ENCODE measurements around the gene DNAH17. TPM values are rescaled to one million over a fixed set of nuclear protein-coding genes. Genes with fewer than 3 reads are reported as not detected.

DNAH17 gene
- total and polyA plus RNA-seq, 3 experiments from 2014 or later = 0.20 TPM; not detected in 2

DNA sequence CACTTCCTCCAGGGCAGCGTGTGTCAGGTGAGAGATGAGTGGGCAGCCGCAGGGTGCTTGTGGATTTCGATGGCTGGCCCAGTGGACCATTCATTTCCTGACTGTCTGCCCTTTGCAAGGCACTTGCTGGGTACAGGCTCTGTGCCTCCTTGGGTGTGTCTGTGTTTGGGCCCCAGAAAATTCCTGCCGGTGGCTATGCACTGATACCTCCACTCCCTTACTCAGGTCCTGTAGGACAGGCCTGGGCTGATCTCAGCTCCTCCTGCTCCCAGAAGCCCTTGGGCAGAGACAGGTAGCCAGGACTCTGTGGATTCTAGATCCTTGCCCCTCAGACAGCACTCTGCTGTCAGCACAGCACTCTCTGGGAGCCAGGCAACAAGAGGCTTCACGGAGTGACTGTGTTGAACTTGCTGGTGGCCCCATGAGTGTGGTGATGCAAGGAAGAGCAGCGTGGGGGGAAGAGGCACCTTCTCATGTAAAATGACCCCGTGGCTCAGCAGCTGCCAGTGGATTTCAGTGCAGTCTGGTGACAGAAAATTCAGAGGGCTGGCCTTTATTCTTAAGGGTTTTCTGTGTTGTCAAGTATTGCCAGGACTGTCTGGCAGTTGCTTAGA is 169.7 kb downstream of the DNAH17 start:
- Histone ChIP-seq H3K9me3 (ENCODE audit: low read length) (no peaks in the 10 kb centered on the region), H3K4me3 (ENCODE audit: low read length) (no peak overlapping the region), H3K4me1 (ENCODE audit: insufficient read depth, low read length) (peaks cover 7% of the 10 kb centered on the region), H3K27ac (ENCODE audit: low read depth, low read length) (no peak overlapping the region), H3K27me3 (ENCODE audit: insufficient read depth, low read length, poor library complexity, severe bottlenecking) (no peaks in the 10 kb centered on the region), H3K36me3 (ENCODE audit: insufficient read depth, low read length) (peaks cover 23% of the 10 kb centered on the region)
- peak overlapping the region in 5 of 8 donors; percentile 2 to 72 (median 67) for H3K27ac Mint-ChIP-seq
- ChIA-PET POLR2A (no interaction called here), CTCF (interaction anchor here (1.0 kb wide), 1 partner anchor 47 kb away, joined by 3 read pairs; no protein-coding TSS in a partner anchor)
- H3K27me3 Mint-ChIP-seq = no peaks in the 10 kb centered on the region
- no peak for DNase-seq
- peaks cover 0 to 2% (median 0%) of the 10 kb centered on the region in 5 donors for H3K9me3 Mint-ChIP-seq
- H3K4me1 Mint-ChIP-seq = peaks cover 25 to 49% (median 40%) of the 10 kb centered on the region in 3 donors
- no peak overlapping the region for H3K4me3 Mint-ChIP-seq
- H3K36me3 Mint-ChIP-seq = peaks cover 8 to 78% (median 18%) of the 10 kb centered on the region in 3 donors

- no peak overlapping the region for H3K27ac ChIP-seq (ENCODE audit: low read depth, low read length)
These were observed 170.3 kb downstream of the DNAH17 start for GRCh38 chr17:78406920-78407319.

GRCh38 chr17:78406396-78406795 is 170.8 kb downstream of the DNAH17 start:
- no peaks in the 10 kb centered on the region for H3K27me3 Mint-ChIP-seq
- H3K9me3 ChIP-seq (ENCODE audit: low read length) = no peaks in the 10 kb centered on the region
- no peak overlapping the region for H3K4me3 ChIP-seq (ENCODE audit: low read length)
- CTCF ChIA-PET = no interaction called here
- H3K27ac ChIP-seq (ENCODE audit: low read depth, low read length) = no peak overlapping the region
- peaks cover 28% of the 10 kb centered on the region for H3K36me3 ChIP-seq (ENCODE audit: insufficient read depth, low read length)
- H3K27ac Mint-ChIP-seq = peak overlapping the region in 4 of 8 donors; percentile 17 to 78 (median 22)
- peaks cover 0 to 2% (median 0%) of the 10 kb centered on the region in 5 donors for H3K9me3 Mint-ChIP-seq
- H3K4me1 ChIP-seq (ENCODE audit: insufficient read depth, low read length) = no peaks in the 10 kb centered on the region
- H3K36me3 Mint-ChIP-seq = peaks cover 8 to 79% (median 21%) of the 10 kb centered on the region in 3 donors
- H3K4me1 Mint-ChIP-seq = peaks cover 20 to 43% (median 33%) of the 10 kb centered on the region in 3 donors
- DNase-seq = no peak
- H3K27me3 ChIP-seq (ENCODE audit: insufficient read depth, low read length, poor library complexity, severe bottlenecking) = no peaks in the 10 kb centered on the region
- no peak overlapping the region for H3K4me3 Mint-ChIP-seq
- POLR2A ChIA-PET = no interaction called here

More at GRCh38 chr17:78406920-78407319, 170.3 kb downstream of the DNAH17 start:
- Histone ChIP-seq H3K4me3 (ENCODE audit: low read length) (no peak overlapping the region), H3K9me3 (ENCODE audit: low read length) (no peaks in the 10 kb centered on the region), H3K4me1 (ENCODE audit: insufficient read depth, low read length) (peaks cover 2% of the 10 kb centered on the region), H3K27me3 (ENCODE audit: insufficient read depth, low read length, poor library complexity, severe bottlenecking) (no peaks in the 10 kb centered on the region), H3K36me3 (ENCODE audit: insufficient read depth, low read length) (peaks cover 24% of the 10 kb centered on the region)
- POLR2A ChIA-PET = no interaction called here
- H3K27ac Mint-ChIP-seq = peak overlapping the region in 5 of 8 donors; percentile 15 to 83 (median 22)
- peaks cover 0 to 2% (median 0%) of the 10 kb centered on the region in 5 donors for H3K9me3 Mint-ChIP-seq
- H3K4me1 Mint-ChIP-seq = peaks cover 20 to 43% (median 34%) of the 10 kb centered on the region in 3 donors
- no peaks in the 10 kb centered on the region for H3K27me3 Mint-ChIP-seq
- no peak for DNase-seq
- H3K36me3 Mint-ChIP-seq = peaks cover 8 to 77% (median 20%) of the 10 kb centered on the region in 3 donors
- CTCF ChIA-PET = no interaction called here
- H3K4me3 Mint-ChIP-seq = no peak overlapping the region

GRCh38 chr17:78403822-78404221 is 173.4 kb downstream of the DNAH17 start:
- CTCF ChIA-PET = interaction anchor here (1.5 kb wide), 1 partner anchor 11 kb away, joined by 3 read pairs; no protein-coding TSS in a partner anchor
- peaks cover 53% of the 10 kb centered on the region for H3K36me3 ChIP-seq (ENCODE audit: insufficient read depth, low read length)
- H3K27me3 ChIP-seq (ENCODE audit: insufficient read depth, low read length, poor library complexity, severe bottlenecking) = no peaks in the 10 kb centered on the region
- H3K27ac ChIP-seq (ENCODE audit: low read depth, low read length) = no peak overlapping the region
- Mint-ChIP-seq H3K4me3 (no peak overlapping the region), H3K9me3 (peaks cover 0 to 2% (median 0%) of the 10 kb centered on the region in 5 donors), H3K27ac (no peak overlapping the region), H3K4me1 (peaks cover 9 to 29% (median 19%) of the 10 kb centered on the region in 3 donors), H3K36me3 (peaks cover 8 to 87% (median 22%) of the 10 kb centered on the region in 3 donors), H3K27me3 (no peaks in the 10 kb centered on the region)
- POLR2A ChIA-PET = interaction anchor here (0.5 kb wide), 1 partner anchor 50 kb away, joined by 4 read pairs; no protein-coding TSS in a partner anchor
- H3K4me3 ChIP-seq (ENCODE audit: low read length) = no peak overlapping the region
- no peaks in the 10 kb centered on the region for H3K9me3 ChIP-seq (ENCODE audit: low read length)
- H3K4me1 ChIP-seq (ENCODE audit: insufficient read depth, low read length) = no peaks in the 10 kb centered on the region
- no peak for DNase-seq

DNA sequence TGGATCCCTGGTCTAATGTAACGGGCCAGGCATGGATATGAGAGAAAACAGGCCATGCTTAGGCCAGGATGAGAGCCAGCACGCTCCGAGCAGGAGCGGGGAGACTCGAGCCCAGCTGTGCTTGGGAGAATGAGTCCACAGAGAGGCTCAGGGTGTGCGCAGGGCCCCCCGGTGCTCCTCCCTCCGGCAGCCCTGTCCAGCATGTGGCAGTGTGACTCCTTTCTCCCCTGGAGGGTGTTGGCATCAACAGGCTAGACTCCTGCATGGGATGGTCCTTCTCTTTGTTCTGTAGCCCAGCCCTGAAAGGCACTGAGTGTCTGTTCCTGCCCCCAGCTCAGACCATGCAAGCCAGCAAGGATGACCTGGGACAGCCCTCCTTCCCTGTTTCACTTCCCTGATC is 175.3 kb downstream of the DNAH17 start:
- CTCF ChIA-PET = no interaction called here
- Histone ChIP-seq H3K27me3 (ENCODE audit: insufficient read depth, low read length, poor library complexity, severe bottlenecking) (no peaks in the 10 kb centered on the region), H3K9me3 (ENCODE audit: low read length) (no peaks in the 10 kb centered on the region), H3K27ac (ENCODE audit: low read depth, low read length) (no peak overlapping the region), H3K36me3 (ENCODE audit: insufficient read depth, low read length) (peaks cover 71% of the 10 kb centered on the region), H3K4me3 (ENCODE audit: low read length) (no peak overlapping the region), H3K4me1 (ENCODE audit: insufficient read depth, low read length) (no peaks in the 10 kb centered on the region)
- no peak for DNase-seq
- Mint-ChIP-seq H3K4me3 (no peak overlapping the region), H3K9me3 (peaks cover 0 to 2% (median 0%) of the 10 kb centered on the region in 5 donors), H3K36me3 (peaks cover 14 to 90% (median 23%) of the 10 kb centered on the region in 3 donors), H3K4me1 (peaks cover 4 to 16% (median 5%) of the 10 kb centered on the region in 3 donors), H3K27me3 (no peaks in the 10 kb centered on the region), H3K27ac (peak overlapping the region in 3 of 8 donors; percentile 54 to 80 (median 59))
- POLR2A ChIA-PET = no interaction called here

GRCh38 chr17:78401246-78401645 is 175.9 kb downstream of the DNAH17 start:
- peak overlapping the region in 2 of 8 donors; percentile 59 to 89 for H3K27ac Mint-ChIP-seq
- Histone ChIP-seq H3K36me3 (ENCODE audit: insufficient read depth, low read length) (peaks cover 74% of the 10 kb centered on the region), H3K4me3 (ENCODE audit: low read length) (no peak overlapping the region), H3K27ac (ENCODE audit: low read depth, low read length) (no peak overlapping the region), H3K27me3 (ENCODE audit: insufficient read depth, low read length, poor library complexity, severe bottlenecking) (no peaks in the 10 kb centered on the region), H3K9me3 (ENCODE audit: low read length) (no peaks in the 10 kb centered on the region), H3K4me1 (ENCODE audit: insufficient read depth, low read length) (no peaks in the 10 kb centered on the region)
- H3K36me3 Mint-ChIP-seq = peaks cover 14 to 90% (median 23%) of the 10 kb centered on the region in 3 donors
- ChIA-PET POLR2A (no interaction called here), CTCF (interaction anchor here (0.8 kb wide), 1 partner anchor 11 kb away, joined by 3 read pairs; no protein-coding TSS in a partner anchor)
- DNase-seq = no peak
- no peak overlapping the region for H3K4me3 Mint-ChIP-seq
- no peaks in the 10 kb centered on the region for H3K27me3 Mint-ChIP-seq
- peaks cover 4 to 11% (median 8%) of the 10 kb centered on the region in 3 donors for H3K4me1 Mint-ChIP-seq
- H3K9me3 Mint-ChIP-seq = peaks cover 0 to 2% (median 0%) of the 10 kb centered on the region in 5 donors

GRCh38 chr17:78400581-78401240 is 176.5 kb downstream of the DNAH17 start:
- Histone ChIP-seq H3K4me1 (ENCODE audit: insufficient read depth, low read length) (no peaks in the 10 kb centered on the region), H3K4me3 (ENCODE audit: low read length) (no peak overlapping the region), H3K27me3 (ENCODE audit: insufficient read depth, low read length, poor library complexity, severe bottlenecking) (no peaks in the 10 kb centered on the region), H3K27ac (ENCODE audit: low read depth, low read length) (no peak overlapping the region), H3K36me3 (ENCODE audit: insufficient read depth, low read length) (peaks cover 73% of the 10 kb centered on the region), H3K9me3 (ENCODE audit: low read length) (no peaks in the 10 kb centered on the region)
- ChIA-PET POLR2A (no interaction called here), CTCF (interaction anchor here (0.8 kb wide), 1 partner anchor 11 kb away, joined by 3 read pairs; no protein-coding TSS in a partner anchor)
- Mint-ChIP-seq H3K27ac (peak overlapping the region in 1 of 8 donors; percentile 73), H3K36me3 (peaks cover 14 to 93% (median 26%) of the 10 kb centered on the region in 3 donors), H3K4me3 (no peak overlapping the region), H3K27me3 (no peaks in the 10 kb centered on the region), H3K4me1 (peaks cover 5 to 15% (median 12%) of the 10 kb centered on the region in 3 donors), H3K9me3 (peaks cover 0 to 2% (median 0%) of the 10 kb centered on the region in 5 donors)
- no peak for DNase-seq

DNA sequence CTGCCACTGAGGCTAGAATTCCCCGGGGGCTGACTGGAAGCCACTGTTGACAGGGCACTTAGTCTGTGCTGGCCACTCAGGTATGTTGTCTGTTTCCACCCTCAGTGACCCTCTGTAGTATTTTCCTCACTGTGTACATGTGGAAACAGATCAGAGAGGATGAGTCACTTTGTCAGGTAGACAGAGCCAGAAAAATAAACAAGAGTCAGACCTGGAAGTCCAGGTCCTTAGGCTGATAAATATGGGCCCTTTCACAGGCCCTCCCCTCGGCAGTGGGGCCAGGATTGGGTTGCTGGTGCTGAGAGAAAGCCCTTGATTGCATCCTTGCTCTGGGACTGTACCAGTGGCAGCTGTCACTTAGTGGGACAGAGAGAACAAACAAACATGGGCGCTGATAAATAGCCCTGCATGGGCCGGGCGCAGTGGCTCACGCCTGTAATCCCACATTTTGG is 177.5 kb downstream of the DNAH17 start:
- Mint-ChIP-seq H3K27ac (peak overlapping the region in 1 of 8 donors; percentile 52), H3K36me3 (peaks cover 14 to 95% (median 29%) of the 10 kb centered on the region in 3 donors), H3K4me3 (no peak overlapping the region), H3K4me1 (peaks cover 11 to 20% (median 12%) of the 10 kb centered on the region in 3 donors), H3K27me3 (no peaks in the 10 kb centered on the region), H3K9me3 (peaks cover 0 to 2% (median 0%) of the 10 kb centered on the region in 5 donors)
- POLR2A ChIA-PET = no interaction called here
- H3K36me3 ChIP-seq (ENCODE audit: insufficient read depth, low read length) = peaks cover 74% of the 10 kb centered on the region
- H3K4me3 ChIP-seq (ENCODE audit: low read length) = no peak overlapping the region
- no peaks in the 10 kb centered on the region for H3K9me3 ChIP-seq (ENCODE audit: low read length)
- CTCF ChIA-PET = no interaction called here
- DNase-seq = no peak
- H3K27me3 ChIP-seq (ENCODE audit: insufficient read depth, low read length, poor library complexity, severe bottlenecking) = no peaks in the 10 kb centered on the region
- H3K4me1 ChIP-seq (ENCODE audit: insufficient read depth, low read length) = no peaks in the 10 kb centered on the region
- no peak overlapping the region for H3K27ac ChIP-seq (ENCODE audit: low read depth, low read length)
